Tibial nerve (tissue), 4 donors: ENCODE measurements around the gene ZNF500. TPM values are rescaled to one million over a fixed set of nuclear protein-coding genes. Genes with fewer than 3 reads are reported as not detected.

ENCODE experiments used
- DNase-seq, 2 donors: peaks; one replicate each; pipeline ENCODE4 v3.0.0-alpha.2; 2019; ENCODE audit warnings: low spot score in 2 of 2
- H3K27ac ChIP-seq, 4 donors: fragments of 200-600 bp; sonication (generic) in 3 of 4; one replicate each; pipeline ENCODE4 v1.5.1; 2017 to 2019; ENCODE audit warnings: mild to moderate bottlenecking in 1 of 4
- H3K27me3 ChIP-seq, 2 donors: fragments of 200-600 bp; sonication (generic) in 1 of 2; one replicate each; pipeline versions ENCODE4 v1.5.1 to v1.6.0; 2017 to 2019
- H3K36me3 ChIP-seq, 3 donors: fragments of 200-600 bp; sonication (generic); one replicate each; pipeline ENCODE4 v1.5.1; 2018 to 2019
- H3K4me1 ChIP-seq, 4 donors: fragments of 200-600 bp; sonication (generic) in 3 of 4; one replicate each; pipeline ENCODE4 v1.5.1; 2017 to 2019
- H3K4me3 ChIP-seq, 4 donors: fragments of 200-600 bp; sonication (generic) in 3 of 4; one replicate each; pipeline ENCODE4 v1.5.1; 2017 to 2019; ENCODE audit warnings: mild to moderate bottlenecking in 1 of 4, moderate library complexity in 1 of 4
- H3K9me3 ChIP-seq, 4 donors: fragments of 200-600 bp; sonication (generic) in 3 of 4; one replicate each; pipeline ENCODE4 v1.5.1; 2017 to 2019
- CTCF ChIP-seq, 5 experiments: fragments of 200-600 bp in 3 of 5; fragments of 450-650 bp in 2 of 5; sonication (generic) in 3 of 5; IDR thresholded peaks; one replicate each; pipeline ENCODE4 v1.5.1; 2016 to 2019; ENCODE audit warnings: antibody characterized with exemption in 5 of 5, mild to moderate bottlenecking in 3 of 5, moderate library complexity in 2 of 5
- EP300 ChIP-seq, 2 donors: sonication (generic); formaldehyde crosslinking; IDR thresholded peaks; one replicate each; pipeline ENCODE4 v1.6.1; 2017; ENCODE audit warnings: antibody characterized with exemption in 2 of 2, mild to moderate bottlenecking in 1 of 2
- POLR2A ChIP-seq, 2 donors: fragments of 450-650 bp; IDR thresholded peaks; one replicate each; pipeline ENCODE4 v1.6.1; 2017; ENCODE audit warnings: antibody characterized with exemption in 2 of 2, mild to moderate bottlenecking in 2 of 2, moderate library complexity in 2 of 2
- WGBS, 2 donors: methylation state at CpG; one replicate each; pipeline ENCODE4 v1.1.5; 2018; 5-methylcytosine and 5-hydroxymethylcytosine counted together
- total RNA-seq, 4 donors: library from RNA; depleted of rRNA; stranded (reverse); fragments of >200 nt; gene quantifications; one replicate each; pipeline ENCODE4 v1.1.0, GENCODE V29; 2016

Gene ZNF500
- total RNA-seq, 4 donors from 2014 or later, result 20.3 to 43.2 (median 34.4) TPM

- H3K36me3 ChIP-seq, result peaks cover 0 to 74% (median 6%) of the 10 kb centered on the region in 3 donors
- no peak for DNase-seq
- H3K4me1 ChIP-seq, result no peaks in the 10 kb centered on the region
- no peaks in the 10 kb centered on the region for H3K27me3 ChIP-seq
- no peak overlapping the region for H3K27ac ChIP-seq
- no peaks in the 10 kb centered on the region for H3K9me3 ChIP-seq
- no peak overlapping the region for H3K4me3 ChIP-seq
- WGBS, 2 donors, result 92 to 94% methylated on average over 14 of the region's 14 CpGs
- TF ChIP-seq EP300 (IDR thresholded peaks at IDR 0.05) (no peak), POLR2A (IDR thresholded peaks at IDR 0.05) (no peak), CTCF (IDR thresholded peaks at IDR 0.05) (no peak)
Measured at GRCh38 chr16:4723071-4723767, 43.7 kb downstream of the ZNF500 start.

- H3K36me3 ChIP-seq, result peaks cover 0 to 71% (median 0%) of the 10 kb centered on the region in 3 donors
- H3K4me1 ChIP-seq, result no peaks in the 10 kb centered on the region
- H3K9me3 ChIP-seq, result no peaks in the 10 kb centered on the region
- 55 to 66% methylated on average over 5 of the region's 5 CpGs for WGBS, 2 donors
- H3K4me3 ChIP-seq, result no peak overlapping the region
- no peak for DNase-seq
- TF ChIP-seq CTCF (IDR thresholded peaks at IDR 0.05), result no peak
- TF ChIP-seq EP300 (IDR thresholded peaks at IDR 0.05), result no peak
- TF ChIP-seq POLR2A (IDR thresholded peaks at IDR 0.05), result no peak
- H3K27ac ChIP-seq, result no peak overlapping the region
- H3K27me3 ChIP-seq, result no peaks in the 10 kb centered on the region
Measured at GRCh38 chr16:4718466-4718865, 48.5 kb downstream of the ZNF500 start.

GRCh38 chr16:4714996-4715395, 52.0 kb downstream of the ZNF500 start:
- no peaks in the 10 kb centered on the region for H3K4me1 ChIP-seq
- no peak for DNase-seq
- peaks cover 0 to 79% (median 0%) of the 10 kb centered on the region in 3 donors for H3K36me3 ChIP-seq
- no peaks in the 10 kb centered on the region for H3K9me3 ChIP-seq
- H3K4me3 ChIP-seq, result no peak overlapping the region
- 89 to 95% methylated on average over 2 of the region's 2 CpGs for WGBS, 2 donors
- no peak overlapping the region for H3K27ac ChIP-seq
- no peak for TF ChIP-seq CTCF (IDR thresholded peaks at IDR 0.05)
- no peak for TF ChIP-seq POLR2A (IDR thresholded peaks at IDR 0.05)
- no peak for TF ChIP-seq EP300 (IDR thresholded peaks at IDR 0.05)
- no peaks in the 10 kb centered on the region for H3K27me3 ChIP-seq

GRCh38 chr16:4713663-4714501, 53.1 kb downstream of the ZNF500 start:
- Histone ChIP-seq H3K36me3 (peaks cover 0 to 82% (median 0%) of the 10 kb centered on the region in 3 donors), H3K4me1 (no peaks in the 10 kb centered on the region), H3K4me3 (no peak overlapping the region), H3K27me3 (no peaks in the 10 kb centered on the region), H3K9me3 (no peaks in the 10 kb centered on the region), H3K27ac (no peak overlapping the region)
- TF ChIP-seq EP300 (IDR thresholded peaks at IDR 0.05) (no peak), CTCF (IDR thresholded peaks at IDR 0.05) (no peak), POLR2A (IDR thresholded peaks at IDR 0.05) (no peak)
- 80 to 93% methylated on average over 16 to 18 of the region's 18 CpGs for WGBS, 2 donors
- DNase-seq, result no peak

- H3K9me3 ChIP-seq, result no peaks in the 10 kb centered on the region
- no peaks in the 10 kb centered on the region for H3K27me3 ChIP-seq
- no peak overlapping the region for H3K27ac ChIP-seq
- no peak overlapping the region for H3K4me3 ChIP-seq
- TF ChIP-seq EP300 (IDR thresholded peaks at IDR 0.05) (no peak), CTCF (IDR thresholded peaks at IDR 0.05) (no peak), POLR2A (IDR thresholded peaks at IDR 0.05) (no peak)
- H3K36me3 ChIP-seq, result peaks cover 0 to 77% (median 5%) of the 10 kb centered on the region in 3 donors
- 93 to 98% methylated on average over 4 of the region's 4 CpGs for WGBS, 2 donors
- no peaks in the 10 kb centered on the region for H3K4me1 ChIP-seq
- no peak for DNase-seq
Measured at GRCh38 chr16:4709481-4709880, 57.5 kb downstream of the ZNF500 start.
